OCI-LY7 (cell line): ENCODE data around the gene CMTM8. TPM values are rescaled to one million over a fixed set of nuclear protein-coding genes. Genes with fewer than 3 reads are reported as not detected.

Experiments used
- BruUV-seq: library from RNA; stranded (reverse); fragments of 400-500 nt; replicated peaks from 2 replicates; lab custom pipeline; 2021; lab: Mats Ljungman, UMichigan
- CTCF ChIA-PET: fragments of 300-600 bp; sonication (Branson Sonifier 250); formaldehyde crosslinking; loops from one replicate; lab custom pipeline; 2022; ENCODE audit warnings: antibody characterized with exemption; ENCODE audit not compliant: unreplicated experiment; lab: Charles Lee
- POLR2A ChIA-PET: fragments of 300-600 bp; sonication (Branson Sonifier 250); formaldehyde crosslinking; loops from one replicate; lab custom pipeline; 2022; ENCODE audit warnings: antibody characterized with exemption; lab: Charles Lee
- DNase-seq: peaks from one replicate; pipeline ENCODE4 v3.0.0-alpha.2; 2015; ENCODE audit warnings: low spot score
- H2AFZ ChIP-seq: fragments of 200-600 bp; sonication (generic), shearing (Covaris generic); 2 replicates; pipeline ENCODE4 v1.6.1; 2014; ENCODE audit warnings: mild to moderate bottlenecking, antibody characterized with exemption, low read length, moderate library complexity
- H3K27ac ChIP-seq: fragments of 200-600 bp; sonication (generic); 2 replicates; pipeline ENCODE4 v1.5.1; 2014; ENCODE audit warnings: mixed run types, low read depth, mild to moderate bottlenecking, moderate library complexity, low read length, inconsistent platforms; ENCODE audit not compliant: poor library complexity, severe bottlenecking
- H3K36me3 ChIP-seq: fragments of 200-600 bp; sonication (generic); 2 replicates; pipeline ENCODE4 v1.6.1; 2014; ENCODE audit warnings: mild to moderate bottlenecking, antibody characterized with exemption, low read length, moderate library complexity, mixed read lengths; ENCODE audit not compliant: insufficient read depth
- H3K4me1 ChIP-seq: fragments of 200-600 bp; sonication (generic); 2 replicates; pipeline ENCODE4 v1.5.1; 2014; ENCODE audit warnings: mild to moderate bottlenecking, low read length; ENCODE audit not compliant: insufficient read depth, poor library complexity, severe bottlenecking
- H3K4me2 ChIP-seq: fragments of 200-600 bp; sonication (generic); 2 replicates; pipeline ENCODE4 v1.6.1; 2014; ENCODE audit warnings: mild to moderate bottlenecking, low read length
- H3K4me3 ChIP-seq: fragments of 200-600 bp; sonication (generic); 2 replicates; pipeline ENCODE4 v1.5.1; 2014; ENCODE audit warnings: mild to moderate bottlenecking, low read depth, low read length; ENCODE audit not compliant: poor library complexity, severe bottlenecking
- H3K79me2 ChIP-seq: fragments of 200-600 bp; sonication (generic); 2 replicates; pipeline ENCODE4 v1.6.1; 2016; ENCODE audit warnings: low read depth, mild to moderate bottlenecking, low read length, moderate library complexity, mixed read lengths; ENCODE audit not compliant: insufficient read depth
- H3K9me2 ChIP-seq: fragments of 200-600 bp; sonication (generic); 2 replicates; pipeline ENCODE4 v1.6.1; 2016; ENCODE audit warnings: mild to moderate bottlenecking, low read length, mixed read lengths; ENCODE audit not compliant: insufficient read depth
- H3K9me3 ChIP-seq: fragments of 200-600 bp; sonication (generic); 2 replicates; pipeline ENCODE4 v1.6.1; 2014; ENCODE audit warnings: mild to moderate bottlenecking, mixed run types, low read length, mixed read lengths
- H4K20me1 ChIP-seq: fragments of 200-600 bp; sonication (generic); 2 replicates; pipeline ENCODE4 v1.6.1; 2014; ENCODE audit warnings: mild to moderate bottlenecking, antibody characterized with exemption, low read length, moderate library complexity, mixed read lengths; ENCODE audit not compliant: insufficient read depth
- EZH2phosphoT487 ChIP-seq: fragments of 200-600 bp; sonication (generic); IDR thresholded peaks from 2 replicates; pipeline ENCODE4 v1.6.1; 2018; ENCODE audit warnings: low read depth, borderline replicate concordance, mild to moderate bottlenecking, mixed run types, antibody characterized with exemption, low read length, moderate library complexity, mixed read lengths
- intact Hi-C: fragments of 100-400 bp; cut with micrococcal nuclease; formaldehyde crosslinking; loops from one replicate; pipeline ENCODE4 v1.10.0; 2022; ENCODE audit not compliant: unreplicated experiment
- total RNA-seq, 2 experiments: library from RNA; depleted of rRNA in 1 of 2; stranded (reverse); fragments of >200 nt in 1 of 2; shearing (Covaris generic) in 1 of 2; gene quantifications; 2 replicates each; pipeline ENCODE4 v1.2.3, GENCODE V29; 2014 to 2022
- TF ChIP-seq, protein P1 (sequence below): fragments of 200-600 bp; sonication (generic); conservative IDR thresholded peaks from 2 replicates; pipeline ENCODE4 v1.5.1; 2014; ENCODE audit warnings: mild to moderate bottlenecking, antibody characterized with exemption, low read length, moderate library complexity, mixed read lengths

CMTM8 gene
- total RNA-seq, 2 experiments from 2014 or later = 1.5 to 3.0 TPM

- BruUV-seq = no TSS peak
- Histone ChIP-seq H3K4me3 (no peak overlapping the region), H3K27ac (no peak overlapping the region), H3K9me3 (peaks cover 5% of the 10 kb centered on the region; the same call in 1 of the 2 replicates), H3K36me3 (no peaks in the 10 kb centered on the region), H3K4me1 (no peaks in the 10 kb centered on the region), H3K9me2 (no peaks in the 10 kb centered on the region), H4K20me1 (no peaks in the 10 kb centered on the region), H2AFZ (no peak overlapping the region), H3K4me2 (no peak overlapping the region), H3K79me2 (no peaks in the 10 kb centered on the region)
- TF ChIP-seq, protein P1, sequence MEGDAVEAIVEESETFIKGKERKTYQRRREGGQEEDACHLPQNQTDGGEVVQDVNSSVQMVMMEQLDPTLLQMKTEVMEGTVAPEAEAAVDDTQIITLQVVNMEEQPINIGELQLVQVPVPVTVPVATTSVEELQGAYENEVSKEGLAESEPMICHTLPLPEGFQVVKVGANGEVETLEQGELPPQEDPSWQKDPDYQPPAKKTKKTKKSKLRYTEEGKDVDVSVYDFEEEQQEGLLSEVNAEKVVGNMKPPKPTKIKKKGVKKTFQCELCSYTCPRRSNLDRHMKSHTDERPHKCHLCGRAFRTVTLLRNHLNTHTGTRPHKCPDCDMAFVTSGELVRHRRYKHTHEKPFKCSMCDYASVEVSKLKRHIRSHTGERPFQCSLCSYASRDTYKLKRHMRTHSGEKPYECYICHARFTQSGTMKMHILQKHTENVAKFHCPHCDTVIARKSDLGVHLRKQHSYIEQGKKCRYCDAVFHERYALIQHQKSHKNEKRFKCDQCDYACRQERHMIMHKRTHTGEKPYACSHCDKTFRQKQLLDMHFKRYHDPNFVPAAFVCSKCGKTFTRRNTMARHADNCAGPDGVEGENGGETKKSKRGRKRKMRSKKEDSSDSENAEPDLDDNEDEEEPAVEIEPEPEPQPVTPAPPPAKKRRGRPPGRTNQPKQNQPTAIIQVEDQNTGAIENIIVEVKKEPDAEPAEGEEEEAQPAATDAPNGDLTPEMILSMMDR = no peak
- no peak for TF ChIP-seq EZH2phosphoT487
- intact Hi-C loops = no loop called here
- POLR2A ChIA-PET = interaction anchor here (0.6 to 1.0 kb wide), 3 partner anchors 10 to 24 kb away, joined by 3 read pairs; no protein-coding TSS in a partner anchor
- DNase-seq = no peak
- CTCF ChIA-PET = no interaction called here
Observed at GRCh38 chr3:32257641-32258438, 19.4 kb downstream of the CMTM8 start.

DNA sequence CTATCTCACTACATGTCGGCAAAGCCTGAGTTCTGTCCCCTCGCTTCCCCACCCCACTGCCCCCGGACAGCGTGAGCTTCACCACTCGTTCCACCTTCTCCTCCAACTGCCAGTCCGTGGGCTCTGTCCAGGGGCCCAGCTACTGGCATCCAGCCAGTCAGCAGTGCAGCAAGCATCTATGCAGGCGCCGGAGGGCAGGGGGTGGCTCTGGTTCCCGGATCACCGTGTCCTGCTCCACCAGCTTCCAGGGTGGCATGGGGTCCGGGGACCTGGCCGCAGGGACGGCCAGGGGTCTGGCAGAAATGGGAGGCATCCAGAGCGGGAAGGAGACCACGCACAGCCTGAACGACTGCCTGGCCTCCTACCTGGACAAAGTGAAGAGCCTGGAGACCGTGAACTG lies 20.4 kb downstream of the CMTM8 start:
- BruUV-seq = no TSS peak
- Histone ChIP-seq H3K4me3 (no peak overlapping the region), H3K36me3 (no peaks in the 10 kb centered on the region), H3K79me2 (no peaks in the 10 kb centered on the region), H3K4me1 (no peaks in the 10 kb centered on the region), H3K9me3 (peaks cover 5% of the 10 kb centered on the region; the same call in 1 of the 2 replicates), H2AFZ (no peak overlapping the region), H4K20me1 (no peaks in the 10 kb centered on the region), H3K27ac (no peak overlapping the region), H3K4me2 (no peak overlapping the region), H3K9me2 (no peaks in the 10 kb centered on the region)
- CTCF ChIA-PET = no interaction called here
- no peak for DNase-seq
- intact Hi-C loops = no loop called here
- TF ChIP-seq, protein P1 = no peak
- no peak for TF ChIP-seq EZH2phosphoT487
- POLR2A ChIA-PET = interaction anchor here (1.0 kb wide), 1 partner anchor 25 kb away, joined by 3 read pairs; no protein-coding TSS in a partner anchor

- Histone ChIP-seq H3K4me2 (no peak overlapping the region), H4K20me1 (no peaks in the 10 kb centered on the region), H3K9me2 (no peaks in the 10 kb centered on the region), H3K27ac (no peak overlapping the region), H2AFZ (no peak overlapping the region), H3K36me3 (no peaks in the 10 kb centered on the region), H3K79me2 (no peaks in the 10 kb centered on the region), H3K4me3 (no peak overlapping the region), H3K9me3 (no peaks in the 10 kb centered on the region), H3K4me1 (no peaks in the 10 kb centered on the region)
- intact Hi-C loops = no loop called here
- ChIA-PET POLR2A (interaction anchor here (1.3 kb wide), 1 partner anchor 10 kb away, joined by 5 read pairs; no protein-coding TSS in a partner anchor), CTCF (no interaction called here)
- TF ChIP-seq, protein P1 = no peak
- no peak for TF ChIP-seq EZH2phosphoT487
- no peak for DNase-seq
- no TSS peak for BruUV-seq
Observed at GRCh38 chr3:32261545-32261944, 23.1 kb downstream of the CMTM8 start.
